Aorta (tissue), 5 donors: ENCODE results near the gene GJD3. TPM values are rescaled to one million over a fixed set of nuclear protein-coding genes. Genes with fewer than 3 reads are reported as not detected.

Experiments used
- ATAC-seq: fragments of 200-7000 bp; cut with Tn5 transposase; one replicate; pipeline ENCODE4 v1.9.1; 2022; ENCODE audit warnings: moderate library complexity; ENCODE audit not compliant: low FRiP score
- DNase-seq, 2 donors: peaks; one replicate each; pipeline ENCODE4 v3.0.0-alpha.2; 2020
- H3K27ac ChIP-seq, 2 donors: one replicate each; pipeline ENCODE4 v1.5.1; 2013; ENCODE audit warnings: low read length in 2 of 2, mild to moderate bottlenecking in 2 of 2, moderate library complexity in 2 of 2, control low read depth in 1 of 2, inconsistent platforms in 1 of 2, low read depth in 1 of 2
- H3K27me3 ChIP-seq, 2 donors: one replicate each; pipeline ENCODE4 v1.6.1; 2013; ENCODE audit warnings: control low read depth in 1 of 2, low read length in 1 of 2, mild to moderate bottlenecking in 1 of 2, moderate library complexity in 1 of 2; ENCODE audit not compliant: insufficient read depth in 2 of 2, control insufficient read depth in 1 of 2
- H3K36me3 ChIP-seq, 2 donors: one replicate each; pipeline ENCODE4 v1.6.1; 2013; ENCODE audit warnings: control low read depth in 1 of 2, low read length in 1 of 2, mild to moderate bottlenecking in 1 of 2; ENCODE audit not compliant: insufficient read depth in 2 of 2, control insufficient read depth in 1 of 2
- H3K4me1 ChIP-seq, 2 donors: one replicate each; pipeline ENCODE4 v1.6.1; 2013; ENCODE audit warnings: low read length in 2 of 2, control low read depth in 1 of 2, mild to moderate bottlenecking in 1 of 2, moderate library complexity in 1 of 2; ENCODE audit not compliant: insufficient read depth in 2 of 2, control insufficient read depth in 1 of 2
- H3K4me3 ChIP-seq, 2 donors: one replicate each; pipeline ENCODE4 v1.5.1; 2013; ENCODE audit warnings: low read length in 2 of 2, control low read depth in 1 of 2, mild to moderate bottlenecking in 1 of 2
- H3K9me3 ChIP-seq: one replicate; pipeline ENCODE4 v1.6.1; 2013; ENCODE audit warnings: mild to moderate bottlenecking, low read length; ENCODE audit not compliant: control insufficient read depth
- WGBS, 2 donors: extraction: QIAGEN DNeasy Blood & Tissue Kit; methylation state at CpG; one replicate each; pipeline ENCODE4 v1.1.7; 2013; 5-methylcytosine and 5-hydroxymethylcytosine counted together
- intact Hi-C, 2 donors: fragments of 100-400 bp; cut with DNase I; formaldehyde crosslinking; loops; one replicate each; pipeline versions ENCODE4 v1.14.2 to v1.15.0; 2022
- polyA plus RNA-seq, 2 donors: library from polyadenylated mRNA; stranded (reverse); fragments of 200-250 nt; gene quantifications; one replicate each; pipeline ENCODE4 v1.2.3, GENCODE V29; 2013
- total RNA-seq, 2 donors: library from RNA; stranded (reverse); fragmentation: NEBNext Ultra II Directional; extraction: Animal tissue kit (Norgen Biotek cat#: 25700); gene quantifications; one replicate each; pipeline ENCODE4 v1.2.1, GENCODE V29; 2021
- donor health status: healthy with polysubstance abuse.
- donor health status: Bipolar disorder and iron deficiency.
- donor health status: DM: no; HTN: no; CAD: no.
- donor health status: DM: no; HTN: no; CAD: no.
- donor health status: DM: yes; HTN: yes; CAD: no.

GJD3 gene
- total and polyA plus RNA-seq, 4 donors = 1.8 to 2.2 TPM; not detected in 2

GRCh38 chr17:40364906-40365305 lies 369 bp upstream of the GJD3 start:
- no peak overlapping the region for H3K4me3 ChIP-seq
- ATAC-seq (no peak), DNase-seq (peak in 1 of 2 donors; percentile 47)
- H3K27ac ChIP-seq = no peak overlapping the region
- intact Hi-C loops = no loop called here
- H3K4me1 ChIP-seq = no peaks in the 10 kb centered on the region
- no peaks in the 10 kb centered on the region for H3K9me3 ChIP-seq
- H3K27me3 ChIP-seq = no peaks in the 10 kb centered on the region
- 95 to 97% methylated on average over 9 of the region's 9 CpGs for WGBS, 2 donors
- no peaks in the 10 kb centered on the region for H3K36me3 ChIP-seq

- no peaks in the 10 kb centered on the region for H3K4me1 ChIP-seq
- DNase-seq = peak in 1 of 2 donors; percentile 82
- H3K27me3 ChIP-seq = no peaks in the 10 kb centered on the region
- H3K4me3 ChIP-seq = peak overlapping the region; percentile 36 to 43
- H3K27ac ChIP-seq = no peak overlapping the region
- intact Hi-C loops = no loop called here
- no peaks in the 10 kb centered on the region for H3K36me3 ChIP-seq
- WGBS, 2 donors = 1% methylated on average over 65 to 91 of the region's 91 CpGs
- no peaks in the 10 kb centered on the region for H3K9me3 ChIP-seq
- peak; percentile 2 for ATAC-seq
These were observed 1.3 kb downstream of the GJD3 start for GRCh38 chr17:40363111-40363827.

GRCh38 chr17:40362696-40363110 lies 1.8 kb downstream of the GJD3 start:
- intact Hi-C loops = no loop called here
- no peaks in the 10 kb centered on the region for H3K4me1 ChIP-seq
- H3K27me3 ChIP-seq = no peaks in the 10 kb centered on the region
- DNase-seq (peak; percentile 78 to 91), ATAC-seq (peak; percentile 55)
- no peaks in the 10 kb centered on the region for H3K36me3 ChIP-seq
- H3K27ac ChIP-seq = no peak overlapping the region
- H3K9me3 ChIP-seq = no peaks in the 10 kb centered on the region
- WGBS, 2 donors = 1 to 2% methylated on average over 27 to 58 of the region's 58 CpGs
- peak overlapping the region; percentile 36 to 43 for H3K4me3 ChIP-seq

GRCh38 chr17:40361925-40362695 lies 2.4 kb downstream of the GJD3 start:
- DNase-seq (no peak), ATAC-seq (no peak)
- 65 to 66% methylated on average over 24 of the region's 24 CpGs for WGBS, 2 donors
- intact Hi-C loops = no loop called here
- H3K27me3 ChIP-seq = no peaks in the 10 kb centered on the region
- H3K4me3 ChIP-seq = peak overlapping the region in 1 of 2 donors; percentile 43
- H3K27ac ChIP-seq = no peak overlapping the region
- no peaks in the 10 kb centered on the region for H3K9me3 ChIP-seq
- H3K4me1 ChIP-seq = no peaks in the 10 kb centered on the region
- H3K36me3 ChIP-seq = no peaks in the 10 kb centered on the region

GRCh38 chr17:40361063-40361924 lies 3.2 kb downstream of the GJD3 start:
- no peak for DNase-seq
- Histone ChIP-seq H3K27me3 (no peaks in the 10 kb centered on the region), H3K4me1 (no peaks in the 10 kb centered on the region), H3K27ac (no peak overlapping the region), H3K36me3 (no peaks in the 10 kb centered on the region), H3K9me3 (no peaks in the 10 kb centered on the region), H3K4me3 (no peak overlapping the region)
- ATAC-seq = no peak
- intact Hi-C loops = no loop called here
- WGBS, 2 donors = 70% methylated on average over 30 to 32 of the region's 32 CpGs

- Histone ChIP-seq H3K9me3 (no peaks in the 10 kb centered on the region), H3K27me3 (no peaks in the 10 kb centered on the region), H3K4me1 (no peaks in the 10 kb centered on the region), H3K4me3 (no peak overlapping the region), H3K36me3 (no peaks in the 10 kb centered on the region), H3K27ac (no peak overlapping the region)
- ATAC-seq = no peak
- WGBS, 2 donors = 77 to 85% methylated on average over 8 of the region's 8 CpGs
- peak in 1 of 2 donors; percentile 68 for DNase-seq
- intact Hi-C loops = no loop called here
These were observed 4.4 kb downstream of the GJD3 start for GRCh38 chr17:40360091-40360490.

- Histone ChIP-seq H3K36me3 (no peaks in the 10 kb centered on the region), H3K4me1 (no peaks in the 10 kb centered on the region), H3K27me3 (no peaks in the 10 kb centered on the region), H3K27ac (no peak overlapping the region), H3K4me3 (no peak overlapping the region), H3K9me3 (no peaks in the 10 kb centered on the region)
- ATAC-seq (peak; percentile 88), DNase-seq (peak; percentile 92 to 97)
- intact Hi-C loops = loop anchor here (2.0 to 10.0 kb wide), 5 partner anchors 58 to 179 kb away; partner anchors contain the start of gene TOP2A (in 2 of the 2)
- WGBS, 2 donors = 11 to 13% methylated on average over 17 of the region's 17 CpGs
These were observed 6.1 kb downstream of the GJD3 start for GRCh38 chr17:40358323-40359038.
